H1 (cell line): Measurements from ENCODE around the gene FTL. TPM values are rescaled to one million over a fixed set of nuclear protein-coding genes. Genes with fewer than 3 reads are reported as not detected.

Experiments
- CHD1 ChIP-seq: IDR thresholded peaks from 2 replicates; pipeline ENCODE4 v1.6.1; 2012; ENCODE audit warnings: low read depth, low read length, improper control_type of control experiment
- SAP30 ChIP-seq: fragments of 300-600 bp; sonication (generic); IDR thresholded peaks from 2 replicates; pipeline ENCODE4 v1.7.1; 2012; ENCODE audit warnings: low read length, moderate library complexity, mild to moderate bottlenecking, inconsistent platforms; ENCODE audit not compliant: insufficient read depth, insufficient replicate concordance
- TBP ChIP-seq: IDR thresholded peaks from 2 replicates; pipeline ENCODE4 v1.6.1; 2011; ENCODE audit warnings: low read depth, low read length, improper control_type of control experiment
- microRNA-seq, 2 experiments: library from miRNA; unstranded; fragments of <30 nt; microRNA quantifications; one replicate each; pipeline versions ENCODE4 to v1.2.0, GENCODE V29; 2016 to 2020; ENCODE audit warnings: borderline microRNAs expressed in 2 of 2, borderline number of aligned reads in 2 of 2, borderline replicate concordance in 1 of 2
- polyA plus RNA-seq, 7 experiments: library from polyadenylated mRNA; depleted of rRNA in 3 of 7; stranded (reverse) in 5 of 7; unstranded in 2 of 7; fragments of >200 nt in 5 of 7; fragments of 200-250 nt in 2 of 7; gene quantifications; 1 replicate in 5 of 7; 2 replicates in 1 of 7; 4 replicates in 1 of 7; pipeline versions ENCODE4 v1.2.1 to v1.2.3, GENCODE V29; 2011 to 2013; ENCODE audit warnings: missing spikeins in 2 of 7, mixed read lengths in 2 of 7
- small RNA-seq: library from polyadenylated mRNA; stranded (forward); fragments of <200 nt; extraction: miRNeasy Mini kit (QIAGEN cat#:217004); gene quantifications from one replicate; pipeline ENCODE3, GENCODE V24; 2013; ENCODE audit not compliant: insufficient read depth
- total RNA-seq: library from RNA; stranded (reverse); fragmentation: NEBNext Ultra II Directional; extraction: Animal tissue kit (Norgen Biotek cat#: 25700); gene quantifications from 2 replicates; pipeline ENCODE4 v1.2.1, GENCODE V29; 2021

FTL gene
- total and polyA plus RNA-seq, 2 of the 8 experiments (the other 6 are each of a cell fraction or from before 2014, with no cell fraction given): 1,751 to 2,427 TPM

DNA sequence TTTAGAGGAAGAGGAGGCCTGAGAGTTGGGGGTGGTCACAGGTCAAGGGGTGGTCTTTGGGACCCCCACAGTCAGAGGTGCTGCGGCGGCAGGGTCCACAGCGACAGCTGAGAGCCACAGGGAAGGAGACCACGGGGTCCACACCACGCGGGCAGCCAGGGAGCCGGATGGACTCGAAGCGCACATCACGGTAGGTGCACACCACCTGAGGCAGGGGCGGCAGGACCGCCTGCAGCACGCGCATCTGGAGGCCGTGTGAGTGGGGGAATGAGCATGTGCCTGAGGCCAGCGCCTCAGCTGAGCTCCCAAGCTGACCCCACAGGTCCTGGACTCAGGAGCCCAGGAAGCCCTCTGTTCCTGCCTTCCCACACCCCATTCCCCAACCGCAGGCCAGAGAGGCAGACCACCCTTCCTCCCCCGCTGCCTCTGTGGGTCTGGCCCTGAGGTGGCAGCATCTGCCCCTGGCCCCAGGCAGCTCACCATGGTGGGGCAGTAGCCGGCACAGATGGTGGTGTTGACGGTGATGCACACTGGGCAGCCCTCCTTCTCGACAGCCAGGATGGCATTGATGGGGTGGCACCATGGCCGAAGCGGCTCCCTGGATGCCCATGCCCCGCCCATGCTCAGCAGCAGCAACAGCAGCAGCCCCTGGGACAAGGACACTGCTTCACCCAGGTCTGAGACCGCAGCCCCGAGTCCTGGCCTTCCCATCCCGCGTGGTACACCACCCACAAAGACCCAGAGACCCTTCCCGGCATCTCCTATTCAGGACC lies 51.1 kb downstream of the FTL start (continued):
- TF ChIP-seq TBP (no peak), SAP30 (no peak), CHD1 (no peak)

Small RNA genes lying within 50 kb of the gene (microRNA-seq; reads per million reads assigned to microRNA genes)
- 0 to 0.41 reads per million in 2 experiments for gene MIR6798

Small RNA genes lying within 50 kb of the gene (small RNA-seq; reads per million reads assigned to genes)
- gene AC026803.1: not detected
- 2.2 reads per million, percentile 22 among the genes with 10 or more reads in this experiment for gene MIR6798

Other genes with a start within 250 kb of the FTL start
- 2.0 and 2.9 TPM in 2 replicates for gene MAMSTR, start 245.6 kb upstream of the FTL start, total RNA-seq
- gene MAMSTR, start 245.6 kb upstream of the FTL start, polyA plus RNA-seq (2011; rRNA removed): 2.3 and 2.5 TPM in 2 replicates
- 8.7 and 9.3 TPM in 2 replicates for gene RASIP1, start 224.7 kb upstream of the FTL start, total RNA-seq
- 11.4 and 16.4 TPM in 2 replicates for gene RASIP1, start 224.7 kb upstream of the FTL start, polyA plus RNA-seq (2011; rRNA removed)
- 1.7 and 1.8 TPM in 2 replicates for gene IZUMO1, start 218.4 kb upstream of the FTL start, total RNA-seq
- 0.33 and 0.46 TPM in 2 replicates for gene IZUMO1, start 218.4 kb upstream of the FTL start, polyA plus RNA-seq (2011; rRNA removed)
- 12.2 and 12.9 TPM in 2 replicates for gene FUT1, start 212.7 kb upstream of the FTL start, total RNA-seq
- gene FUT1, start 212.7 kb upstream of the FTL start, polyA plus RNA-seq (2011; rRNA removed): 7.4 and 12.4 TPM in 2 replicates
- gene FGF21, start 209.8 kb upstream of the FTL start, total RNA-seq: 0.48 TPM in 1 of 2 replicates, not detected in the other
- gene FGF21, start 209.8 kb upstream of the FTL start, polyA plus RNA-seq (2011; rRNA removed): 0.80 and 2.2 TPM in 2 replicates
- 42.5 and 44.5 TPM in 2 replicates for gene BCAT2, start 154.3 kb upstream of the FTL start, total RNA-seq
- 48.7 and 77.3 TPM in 2 replicates for gene BCAT2, start 154.3 kb upstream of the FTL start, polyA plus RNA-seq (2011; rRNA removed)
- 8.4 and 9.7 TPM in 2 replicates for gene HSD17B14, start 128.8 kb upstream of the FTL start, total RNA-seq
- 25.5 and 32.7 TPM in 2 replicates for gene HSD17B14, start 128.8 kb upstream of the FTL start, polyA plus RNA-seq (2011; rRNA removed)
- gene PLEKHA4, start 96.7 kb upstream of the FTL start, total RNA-seq: 16.8 and 18.0 TPM in 2 replicates
- 8.2 and 14.1 TPM in 2 replicates for gene PLEKHA4, start 96.7 kb upstream of the FTL start, polyA plus RNA-seq (2011; rRNA removed)
- gene PPP1R15A, start 92.9 kb upstream of the FTL start, total RNA-seq: 12.8 and 14.0 TPM in 2 replicates
- 4.1 and 8.6 TPM in 2 replicates for gene PPP1R15A, start 92.9 kb upstream of the FTL start, polyA plus RNA-seq (2011; rRNA removed)
- 1.0 and 1.1 TPM in 2 replicates for gene TULP2, start 66.6 kb upstream of the FTL start, total RNA-seq
- 0.95 and 1.8 TPM in 2 replicates for gene TULP2, start 66.6 kb upstream of the FTL start, polyA plus RNA-seq (2011; rRNA removed)
- gene NUCB1, start 65.0 kb upstream of the FTL start, total RNA-seq: 106 and 111 TPM in 2 replicates
- gene NUCB1, start 65.0 kb upstream of the FTL start, polyA plus RNA-seq (2011; rRNA removed): 121 and 178 TPM in 2 replicates
- 2.2 and 2.7 TPM in 2 replicates for gene DHDH, start 31.6 kb upstream of the FTL start, total RNA-seq
- gene DHDH, start 31.6 kb upstream of the FTL start, polyA plus RNA-seq (2011; rRNA removed): 2.8 and 2.9 TPM in 2 replicates
- 257 and 295 TPM in 2 replicates for gene BAX, start 10.4 kb upstream of the FTL start, total RNA-seq
- gene BAX, start 10.4 kb upstream of the FTL start, polyA plus RNA-seq (2011; rRNA removed): 346 and 750 TPM in 2 replicates
- 37.8 and 38.7 TPM in 2 replicates for gene GYS1, start 28.0 kb downstream of the FTL start, total RNA-seq
- gene GYS1, start 28.0 kb downstream of the FTL start, polyA plus RNA-seq (2011; rRNA removed): 30.0 and 41.9 TPM in 2 replicates
- gene RUVBL2, start 28.6 kb downstream of the FTL start, total RNA-seq: 152 and 160 TPM in 2 replicates
- 247 and 341 TPM in 2 replicates for gene RUVBL2, start 28.6 kb downstream of the FTL start, polyA plus RNA-seq (2011; rRNA removed)
- gene LHB, start 51.8 kb downstream of the FTL start, total RNA-seq: not detected in 2 replicates
- 0.53 and 1.2 TPM in 2 replicates for gene LHB, start 51.8 kb downstream of the FTL start, polyA plus RNA-seq (2011; rRNA removed)
- gene CGB3, start 59.0 kb downstream of the FTL start, total RNA-seq: not detected in 2 replicates
- 0.09 TPM in 1 of 2 replicates, not detected in the other for gene CGB3, start 59.0 kb downstream of the FTL start, polyA plus RNA-seq (2011; rRNA removed)
- 0.71 TPM in 1 of 2 replicates, not detected in the other for gene CGB2, start 66.6 kb downstream of the FTL start, total RNA-seq
- gene CGB2, start 66.6 kb downstream of the FTL start, polyA plus RNA-seq (2011; rRNA removed): 3.2 and 3.9 TPM in 2 replicates
- gene CGB1, start 71.6 kb downstream of the FTL start, total RNA-seq: not detected in 2 replicates
- 0.83 TPM in 1 of 2 replicates, not detected in the other for gene CGB1, start 71.6 kb downstream of the FTL start, polyA plus RNA-seq (2011; rRNA removed)
- 0.63 TPM in 1 of 2 replicates, not detected in the other for gene CGB5, start 78.5 kb downstream of the FTL start, total RNA-seq
- 0.68 and 0.83 TPM in 2 replicates for gene CGB5, start 78.5 kb downstream of the FTL start, polyA plus RNA-seq (2011; rRNA removed)
- gene CGB8, start 83.8 kb downstream of the FTL start, total RNA-seq: 0.46 TPM in 1 of 2 replicates, not detected in the other
- gene CGB8, start 83.8 kb downstream of the FTL start, polyA plus RNA-seq (2011; rRNA removed): 0.09 and 0.22 TPM in 2 replicates
- 0.52 and 1.2 TPM in 2 replicates for gene CGB7, start 92.4 kb downstream of the FTL start, total RNA-seq
- gene CGB7, start 92.4 kb downstream of the FTL start, polyA plus RNA-seq (2011; rRNA removed): 2.2 and 3.8 TPM in 2 replicates
- gene NTF4, start 99.5 kb downstream of the FTL start, total RNA-seq: 2.8 and 3.1 TPM in 2 replicates
- 5.3 and 6.5 TPM in 2 replicates for gene NTF4, start 99.5 kb downstream of the FTL start, polyA plus RNA-seq (2011; rRNA removed)
- 0.10 and 0.17 TPM in 2 replicates for gene KCNA7, start 107.4 kb downstream of the FTL start, total RNA-seq
- gene KCNA7, start 107.4 kb downstream of the FTL start, polyA plus RNA-seq (2011; rRNA removed): 0.06 and 0.09 TPM in 2 replicates
- gene SNRNP70, start 120.1 kb downstream of the FTL start, total RNA-seq: 231 and 244 TPM in 2 replicates
- gene SNRNP70, start 120.1 kb downstream of the FTL start, polyA plus RNA-seq (2011; rRNA removed): 235 and 515 TPM in 2 replicates
- gene LIN7B, start 149.1 kb downstream of the FTL start, total RNA-seq: 4.1 and 4.2 TPM in 2 replicates
- 4.1 and 6.0 TPM in 2 replicates for gene LIN7B, start 149.1 kb downstream of the FTL start, polyA plus RNA-seq (2011; rRNA removed)
- gene C19orf73, start 153.8 kb downstream of the FTL start, total RNA-seq: 1.2 and 2.5 TPM in 2 replicates
- gene C19orf73, start 153.8 kb downstream of the FTL start, polyA plus RNA-seq (2011; rRNA removed): 4.6 and 10.0 TPM in 2 replicates
- 25.3 and 28.0 TPM in 2 replicates for gene PPFIA3, start 154.2 kb downstream of the FTL start, total RNA-seq
- 15.9 and 28.8 TPM in 2 replicates for gene PPFIA3, start 154.2 kb downstream of the FTL start, polyA plus RNA-seq (2011; rRNA removed)
- 1.8 and 2.3 TPM in 2 replicates for gene HRC, start 190.1 kb downstream of the FTL start, total RNA-seq
- 2.6 and 6.8 TPM in 2 replicates for gene HRC, start 190.1 kb downstream of the FTL start, polyA plus RNA-seq (2011; rRNA removed)
- gene TRPM4, start 192.5 kb downstream of the FTL start, total RNA-seq: 11.3 and 12.6 TPM in 2 replicates
- 13.3 and 21.5 TPM in 2 replicates for gene TRPM4, start 192.5 kb downstream of the FTL start, polyA plus RNA-seq (2011; rRNA removed)